Measurements from ENCODE around the gene NT5DC4. TPM values are rescaled to one million over a fixed set of nuclear protein-coding genes. Genes with fewer than 3 reads are reported as not detected.

NT5DC4 gene
- total and polyA plus RNA-seq, 2 of the 8 experiments (the other 6 are each of a cell fraction or from before 2014, with no cell fraction given), result not detected

- no peak overlapping the region for H2BK12ac ChIP-seq (ENCODE audit: low read depth, low read length)
- no peak overlapping the region for H3K4ac ChIP-seq (replicated peaks; ENCODE audit: insufficient read length, low read depth, low read length)
- FAIRE-seq (peak; percentile 66), DNase-seq (ENCODE audit: low read depth in 1 of 2, low spot score in 2 of 2) (peak; percentile 89 to 94)
- no peak overlapping the region for H4K5ac ChIP-seq (ENCODE audit: insufficient read length, low read depth, low read length)
- H2AK5ac ChIP-seq (ENCODE audit: low read depth, low read length), result no peak overlapping the region
- no peak overlapping the region for H3K27ac ChIP-seq (ENCODE audit: low read depth, low read length)
- no peaks in the 10 kb centered on the region for H3K36me3 ChIP-seq (ENCODE audit: control insufficient read depth in 2 of 4, insufficient read depth in 4 of 4, low read length in 3 of 4)
- no peak overlapping the region for H3K14ac ChIP-seq (ENCODE audit: insufficient read length)
- no peaks in the 10 kb centered on the region for H3K9me3 ChIP-seq (ENCODE audit: insufficient read depth in 2 of 2, low read depth in 1 of 2, low read length in 1 of 2)
- no peaks in the 10 kb centered on the region for H3K79me2 ChIP-seq (ENCODE audit: control insufficient read depth in 1 of 2, insufficient read depth in 2 of 2, low read length in 2 of 2)
- H3K27me3 ChIP-seq (replicated peaks in 1 of 4; ENCODE audit: control insufficient read depth in 3 of 4, extremely low read depth in 1 of 4, insufficient read depth in 3 of 4, low read length in 3 of 4), result no peaks in the 10 kb centered on the region
- peak overlapping the region; percentile 75; the same call in 1 of the 2 replicates for H4K8ac ChIP-seq (ENCODE audit: extremely low read depth, insufficient read depth, low read length)
- no peak overlapping the region for H2BK120ac ChIP-seq (replicated peaks; ENCODE audit: low read depth, low read length)
- H3K23me2 ChIP-seq (ENCODE audit: low read depth, low read length), result no peaks in the 10 kb centered on the region
- ChIA-PET CTCF (ENCODE audit: partially characterized antibody) (interaction anchor here (0.6 to 10.5 kb wide), 47 partner anchors 10 to 233 kb away, joined by 3 to 185 read pairs (median 7); partner anchors contain the start of genes CHCHD5 and SLC20A1), POLR2A (ENCODE audit: partially characterized antibody) (interaction anchor here (1.0 to 1.4 kb wide), 4 partner anchors 64 to 142 kb away, joined by 3 to 4 read pairs (median 3); no protein-coding TSS in a partner anchor)
- H4K20me1 ChIP-seq (replicated peaks in 1 of 2; ENCODE audit: control insufficient read depth in 1 of 2, insufficient read depth in 2 of 2, low read length in 2 of 2), result no peaks in the 10 kb centered on the region
- no peak overlapping the region for H3K18ac ChIP-seq (ENCODE audit: extremely low read depth, low read length)
- H2BK15ac ChIP-seq (ENCODE audit: low read length), result no peak overlapping the region
- no peaks in the 10 kb centered on the region; a peak in 2 of 7 replicates for H3K4me1 ChIP-seq (replicated peaks in 1 of 4; ENCODE audit: control insufficient read depth in 3 of 4, insufficient read depth in 4 of 4, low read length in 3 of 4)
- H3K4me2 ChIP-seq (ENCODE audit: insufficient read depth in 1 of 2, low read depth in 2 of 2, low read length in 2 of 2), result no peak overlapping the region; a peak in 1 of 4 replicates
- no peak overlapping the region for H4K91ac ChIP-seq (replicated peaks; ENCODE audit: insufficient read length, low read length)
- no peak overlapping the region for H3K56ac ChIP-seq (replicated peaks; ENCODE audit: insufficient read length, low read depth, low read length)
- no peak overlapping the region for H2BK5ac ChIP-seq (ENCODE audit: low read depth, low read length)
- no peak overlapping the region for H2BK20ac ChIP-seq (ENCODE audit: low read length)
- peak overlapping the region; percentile 96 for H2AFZ ChIP-seq (ENCODE audit: low read length)
- no peaks in the 10 kb centered on the region for H3K79me1 ChIP-seq (ENCODE audit: low read depth, low read length)
- no peak overlapping the region; a peak in 2 of 7 replicates for H3K9ac ChIP-seq (replicated peaks in 1 of 4; ENCODE audit: extremely low read depth in 1 of 4, low read depth in 3 of 4, low read length in 3 of 4)
- no peak overlapping the region for H3K4me3 ChIP-seq (ENCODE audit: extremely low read depth in 1 of 4, insufficient read depth in 2 of 4, low read depth in 3 of 4, low read length in 4 of 4)
- WGBS, 2 experiments (ENCODE audit: extremely low coverage in 1 of 2, insufficient coverage in 1 of 2, insufficient read length in 1 of 2, insufficient replicate concordance in 2 of 2, low coverage in 1 of 2, low lambda C conversion rate in 2 of 2, missing lambda C conversion rate in 1 of 2), result 35% methylated on average over 17 of the region's 19 CpGs; no CpG with 5 or more reads in 1 of the 2 experiments
- H3K23ac ChIP-seq (ENCODE audit: insufficient read length), result no peak overlapping the region
- TF ChIP-seq CHD2 (IDR thresholded peaks at IDR 0.05; ENCODE audit: low read length) (no peak), RXRA (IDR thresholded peaks at IDR 0.05; ENCODE audit: insufficient read depth, low read depth, low read length) (no peak), POLR2AphosphoS5 (IDR thresholded peaks at IDR 0.05; ENCODE audit: low read depth, low read length) (no peak), TCF12 (IDR thresholded peaks at IDR 0.05; ENCODE audit: low read depth, low read length) (no peak), YY1 (IDR thresholded peaks at IDR 0.05; ENCODE audit: low read depth, low read length) (peak; percentile 42; the same call in 1 of the 2 replicates), BACH1 (IDR thresholded peaks at IDR 0.05; ENCODE audit: low read length) (no peak), JUND (IDR thresholded peaks at IDR 0.05; ENCODE audit: low read length) (peak; percentile 35; the same call in 1 of the 2 replicates), TEAD4 (IDR thresholded peaks at IDR 0.05; ENCODE audit: low read depth, low read length) (peak; percentile 84), SP1 (IDR thresholded peaks at IDR 0.05; ENCODE audit: low read depth, low read length) (no peak), BRCA1 (IDR thresholded peaks at IDR 0.05; ENCODE audit: low read depth, low read length) (no peak), MAX (IDR thresholded peaks at IDR 0.05) (peak; percentile 70), SIRT6 (IDR thresholded peaks at IDR 0.05; ENCODE audit: low read length) (no peak), SP4 (IDR thresholded peaks at IDR 0.05; ENCODE audit: low read length) (no peak), SIN3A (conservative IDR thresholded peaks at IDR 0.05 in 1 of 2, IDR thresholded peaks at IDR 0.05 in 1 of 2; ENCODE audit: low read depth in 1 of 2, low read length in 2 of 2) (0 out of 4 replicates have a peak, but pooled peaks of 1 of the 2 experiments have one; percentile 50)
Observed at GRCh38 chr2:112726487-112727190, 5.8 kb downstream of the NT5DC4 start.

All from H1 (cell line).